Measurements from ENCODE around the gene ABHD17B.

ABHD17B gene

DNA sequence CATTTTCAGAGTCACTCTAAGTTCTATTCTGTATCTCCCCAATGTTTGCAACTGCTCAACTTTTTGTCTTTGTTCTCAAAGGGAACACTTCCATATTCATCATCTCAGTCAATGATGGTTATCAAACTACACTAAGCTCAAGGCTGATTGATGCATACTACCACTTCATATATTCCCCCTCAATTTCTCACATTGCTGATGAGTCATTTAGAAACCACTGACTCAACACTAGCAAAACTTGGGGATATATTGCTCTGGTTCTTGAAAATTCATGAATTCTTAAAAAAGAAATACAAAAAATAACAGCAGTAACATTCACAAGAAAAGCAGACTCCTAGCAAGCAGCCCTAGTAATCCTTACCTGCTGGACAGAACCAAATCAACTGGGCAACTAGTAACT lies 52.2 kb downstream of the ABHD17B start:
- TF ChIP-seq, protein P1, sequence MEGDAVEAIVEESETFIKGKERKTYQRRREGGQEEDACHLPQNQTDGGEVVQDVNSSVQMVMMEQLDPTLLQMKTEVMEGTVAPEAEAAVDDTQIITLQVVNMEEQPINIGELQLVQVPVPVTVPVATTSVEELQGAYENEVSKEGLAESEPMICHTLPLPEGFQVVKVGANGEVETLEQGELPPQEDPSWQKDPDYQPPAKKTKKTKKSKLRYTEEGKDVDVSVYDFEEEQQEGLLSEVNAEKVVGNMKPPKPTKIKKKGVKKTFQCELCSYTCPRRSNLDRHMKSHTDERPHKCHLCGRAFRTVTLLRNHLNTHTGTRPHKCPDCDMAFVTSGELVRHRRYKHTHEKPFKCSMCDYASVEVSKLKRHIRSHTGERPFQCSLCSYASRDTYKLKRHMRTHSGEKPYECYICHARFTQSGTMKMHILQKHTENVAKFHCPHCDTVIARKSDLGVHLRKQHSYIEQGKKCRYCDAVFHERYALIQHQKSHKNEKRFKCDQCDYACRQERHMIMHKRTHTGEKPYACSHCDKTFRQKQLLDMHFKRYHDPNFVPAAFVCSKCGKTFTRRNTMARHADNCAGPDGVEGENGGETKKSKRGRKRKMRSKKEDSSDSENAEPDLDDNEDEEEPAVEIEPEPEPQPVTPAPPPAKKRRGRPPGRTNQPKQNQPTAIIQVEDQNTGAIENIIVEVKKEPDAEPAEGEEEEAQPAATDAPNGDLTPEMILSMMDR (IDR thresholded peaks at IDR 0.05): no peak
- Histone ChIP-seq H3K27ac (no peak overlapping the region), H3K27me3 (no peaks in the 10 kb centered on the region), H3K4me1 (ENCODE audit: control insufficient read depth in 1 of 2, insufficient read depth in 1 of 2, low read depth in 1 of 2, low read length in 1 of 2) (no peaks in the 10 kb centered on the region), H3K36me3 (no peaks in the 10 kb centered on the region), H3K4me3 (ENCODE audit: low read depth in 1 of 2, low read length in 1 of 2) (no peak overlapping the region), H3K9me3 (peaks cover 6% of the 10 kb centered on the region)

DNA sequence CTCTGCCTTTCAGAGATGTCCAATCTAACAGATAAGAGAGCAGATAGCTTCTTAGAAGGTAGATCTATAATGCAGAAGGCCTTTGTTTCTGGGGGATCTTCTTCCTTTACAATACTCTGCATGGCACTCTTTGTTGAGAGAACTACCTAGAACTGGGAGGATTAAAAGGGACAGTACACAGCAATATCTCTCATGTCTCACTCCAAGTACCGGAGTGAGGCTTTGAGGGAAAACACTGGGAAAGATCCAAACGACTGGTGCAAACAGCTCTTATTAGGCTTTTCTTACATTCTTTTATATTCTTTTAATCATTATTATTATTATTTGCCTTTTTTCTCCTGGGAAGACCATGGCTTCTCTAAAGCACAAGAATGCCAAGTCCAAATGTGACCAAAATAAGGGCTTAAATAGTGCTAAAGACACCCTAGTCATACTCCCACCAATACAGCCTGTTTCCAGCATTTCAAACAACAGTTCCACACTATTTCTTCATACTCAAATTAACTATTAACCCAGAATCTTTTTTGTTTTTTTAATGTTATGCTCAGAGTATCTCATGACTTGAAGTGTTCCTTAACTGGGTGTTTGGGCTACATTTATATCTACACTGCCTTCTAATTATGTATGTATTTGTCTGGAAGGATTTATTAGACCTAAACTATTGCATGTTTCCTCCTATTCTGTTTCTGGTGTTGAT lies 52.7 kb downstream of the ABHD17B start:
- no peak overlapping the region for H3K27ac ChIP-seq
- no peaks in the 10 kb centered on the region for H3K4me1 ChIP-seq (ENCODE audit: control insufficient read depth in 1 of 2, insufficient read depth in 1 of 2, low read depth in 1 of 2, low read length in 1 of 2)
- no peak overlapping the region for H3K4me3 ChIP-seq (ENCODE audit: low read depth in 1 of 2, low read length in 1 of 2)
- peaks cover 6% of the 10 kb centered on the region for H3K9me3 ChIP-seq
- TF ChIP-seq, protein P1 (IDR thresholded peaks at IDR 0.05): no peak
- H3K27me3 ChIP-seq: no peaks in the 10 kb centered on the region
- no peaks in the 10 kb centered on the region for H3K36me3 ChIP-seq

DNA sequence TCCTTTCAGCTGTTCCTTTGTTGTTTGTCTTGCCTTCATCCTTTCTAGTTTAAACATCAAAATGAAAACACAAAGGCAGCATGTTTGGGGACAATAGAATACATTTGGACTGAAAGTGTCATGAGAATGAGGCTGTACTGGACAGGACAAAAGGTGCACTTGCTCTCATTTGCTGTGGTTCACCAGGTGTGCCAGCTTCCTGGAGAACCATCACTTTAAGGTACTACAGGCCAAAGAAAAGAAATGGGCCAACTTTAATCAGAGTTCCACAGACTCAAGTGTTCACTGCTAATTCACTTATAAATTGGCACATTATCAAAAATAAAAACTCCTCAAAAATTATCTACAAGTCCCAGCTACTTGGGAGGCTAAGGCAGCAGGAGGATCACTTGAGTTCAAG lies 53.8 kb downstream of the ABHD17B start:
- no peak overlapping the region for H3K4me3 ChIP-seq (ENCODE audit: low read depth in 1 of 2, low read length in 1 of 2)
- no peaks in the 10 kb centered on the region for H3K27me3 ChIP-seq
- no peaks in the 10 kb centered on the region for H3K4me1 ChIP-seq (ENCODE audit: control insufficient read depth in 1 of 2, insufficient read depth in 1 of 2, low read depth in 1 of 2, low read length in 1 of 2)
- no peaks in the 10 kb centered on the region for H3K36me3 ChIP-seq
- TF ChIP-seq, protein P1 (IDR thresholded peaks at IDR 0.05): no peak
- H3K9me3 ChIP-seq: peaks cover 6% of the 10 kb centered on the region
- H3K27ac ChIP-seq: no peak overlapping the region

DNA sequence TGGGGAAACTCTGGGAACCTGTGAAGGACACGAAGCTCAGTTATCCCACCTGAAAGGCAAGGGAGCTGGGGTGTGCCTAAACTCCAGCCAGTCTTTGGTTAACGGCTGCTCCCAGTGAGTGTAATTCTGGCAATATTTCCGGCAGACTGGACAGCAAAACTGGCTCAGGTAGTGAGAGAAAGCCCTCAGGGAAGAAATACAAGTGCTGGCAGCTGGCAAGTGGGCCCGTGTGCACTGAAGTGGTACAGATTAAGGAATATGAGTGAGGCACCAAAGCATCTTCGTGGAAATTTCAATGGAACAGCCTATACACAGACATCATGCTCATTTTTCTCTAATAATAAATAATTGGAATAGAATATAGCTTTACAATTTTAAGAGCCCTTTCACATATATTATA lies 56.2 kb downstream of the ABHD17B start:
- no peak overlapping the region for H3K27ac ChIP-seq
- no peaks in the 10 kb centered on the region for H3K27me3 ChIP-seq
- H3K36me3 ChIP-seq: no peaks in the 10 kb centered on the region
- TF ChIP-seq, protein P1 (IDR thresholded peaks at IDR 0.05): no peak
- H3K9me3 ChIP-seq: peaks cover 6% of the 10 kb centered on the region
- H3K4me3 ChIP-seq (ENCODE audit: low read depth in 1 of 2, low read length in 1 of 2): no peak overlapping the region
- no peaks in the 10 kb centered on the region for H3K4me1 ChIP-seq (ENCODE audit: control insufficient read depth in 1 of 2, insufficient read depth in 1 of 2, low read depth in 1 of 2, low read length in 1 of 2)

DNA sequence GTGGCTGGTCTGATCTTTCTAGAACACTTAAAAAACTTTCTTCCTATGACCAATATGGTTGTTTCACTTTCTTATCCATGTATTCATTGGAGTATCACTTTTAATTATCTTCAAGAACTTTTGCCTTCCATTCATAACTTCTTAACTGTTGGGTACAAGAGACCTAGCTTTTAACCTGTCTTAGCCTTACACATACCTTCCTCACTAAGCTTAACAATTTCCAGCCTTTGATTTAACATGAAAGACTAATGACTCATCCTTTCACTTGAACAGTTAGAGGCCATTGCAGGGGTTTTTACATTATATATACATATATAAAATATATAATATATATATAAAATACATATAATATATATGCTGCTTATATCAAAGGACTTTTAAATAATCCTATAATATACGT lies 57.9 kb downstream of the ABHD17B start:
- H3K4me1 ChIP-seq (ENCODE audit: control insufficient read depth in 1 of 2, insufficient read depth in 1 of 2, low read depth in 1 of 2, low read length in 1 of 2): no peaks in the 10 kb centered on the region
- no peak overlapping the region for H3K4me3 ChIP-seq (ENCODE audit: low read depth in 1 of 2, low read length in 1 of 2)
- no peaks in the 10 kb centered on the region for H3K36me3 ChIP-seq
- H3K27ac ChIP-seq: no peak overlapping the region
- H3K27me3 ChIP-seq: no peaks in the 10 kb centered on the region
- TF ChIP-seq, protein P1 (IDR thresholded peaks at IDR 0.05): no peak
- H3K9me3 ChIP-seq: no peaks in the 10 kb centered on the region

All from neutrophil (primary cell).